Endothelial cell (in vitro differentiated cells): ENCODE data around the gene LRIG1. TPM values are rescaled to one million over a fixed set of nuclear protein-coding genes. Genes with fewer than 3 reads are reported as not detected.
A peak's percentile ranks its signal among the peaks of the same experiment; 100 is the strongest.

Experiments
- DNase-seq: peaks from one replicate; pipeline ENCODE4 v3.0.0; 2021; ENCODE audit warnings: low spot score
- H3K27ac Mint-ChIP-seq: one replicate; pipeline ENCODE4 v1.8.0; 2021; ENCODE audit warnings: mixed read lengths, inconsistent platforms; ENCODE audit not compliant: unreplicated experiment
- H3K27me3 Mint-ChIP-seq: one replicate; pipeline ENCODE4 v1.8.0; 2021; ENCODE audit warnings: mild to moderate bottlenecking, moderate library complexity, mixed read lengths, inconsistent platforms; ENCODE audit not compliant: unreplicated experiment
- H3K36me3 Mint-ChIP-seq: one replicate; pipeline ENCODE4 v1.8.0; 2021; ENCODE audit warnings: mild to moderate bottlenecking, low read depth, mixed read lengths, inconsistent platforms; ENCODE audit not compliant: unreplicated experiment
- H3K4me1 Mint-ChIP-seq: one replicate; pipeline ENCODE4 v1.8.0; 2021; ENCODE audit warnings: mild to moderate bottlenecking, mixed read lengths, inconsistent platforms; ENCODE audit not compliant: unreplicated experiment
- H3K4me3 Mint-ChIP-seq: one replicate; pipeline ENCODE4 v1.8.0; 2021; ENCODE audit warnings: mild to moderate bottlenecking, mixed read lengths, inconsistent platforms; ENCODE audit not compliant: unreplicated experiment
- H3K9me3 Mint-ChIP-seq: one replicate; pipeline ENCODE4 v1.8.0; 2021; ENCODE audit warnings: mixed read lengths, inconsistent platforms; ENCODE audit not compliant: unreplicated experiment
- total RNA-seq: library from RNA; stranded (reverse); fragmentation: NEBNext Ultra II Directional; extraction: Animal tissue kit (Norgen Biotek cat#: 25700); gene quantifications from one replicate; pipeline ENCODE4 v1.2.1, GENCODE V29; 2021; ENCODE audit not compliant: unreplicated experiment
- TF ChIP-seq, protein P1 (sequence below): fragments of 200-600 bp; sonication (generic); IDR thresholded peaks from one replicate; pipeline ENCODE4 v1.5.0; 2021; ENCODE audit warnings: antibody characterized with exemption; ENCODE audit not compliant: unreplicated experiment

The LRIG1 gene
- total RNA-seq, 1 donor from 2014 or later = 25.1 TPM

DNA sequence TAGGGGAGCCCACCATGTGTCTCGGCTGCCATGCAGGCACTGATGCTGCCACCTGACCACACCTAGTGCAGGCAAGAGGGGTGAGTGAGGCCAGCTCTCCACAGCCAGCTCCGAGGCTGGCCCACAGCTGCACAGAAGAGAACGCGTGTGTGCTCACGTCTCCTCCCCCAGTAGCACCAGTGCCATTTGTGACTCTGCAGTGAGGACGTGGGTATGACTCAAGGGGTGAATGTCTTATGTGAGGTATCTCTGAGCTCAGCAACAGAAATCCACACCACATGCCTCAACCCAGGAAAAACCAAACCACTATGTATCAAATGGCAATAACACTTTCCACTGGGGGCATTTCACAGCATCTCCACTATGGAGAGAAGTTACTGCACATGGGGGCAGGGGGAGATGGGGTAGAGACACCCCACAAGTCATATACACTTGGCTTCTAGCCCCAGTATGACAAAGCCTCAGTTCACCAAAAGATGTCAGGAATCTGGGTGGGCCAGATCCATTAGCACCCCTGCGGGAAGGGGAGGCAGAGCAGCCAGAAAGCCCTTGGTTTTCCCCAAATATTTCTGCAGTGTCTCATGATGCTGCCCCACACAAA is 87.6 kb downstream of the LRIG1 start:
- Mint-ChIP-seq H3K4me3 (no peak overlapping the region), H3K27ac (no peak overlapping the region), H3K4me1 (peaks cover 29% of the 10 kb centered on the region), H3K9me3 (no peaks in the 10 kb centered on the region), H3K27me3 (peaks cover 2% of the 10 kb centered on the region), H3K36me3 (peaks cover 35% of the 10 kb centered on the region)
- no peak for DNase-seq
- TF ChIP-seq, protein P1, sequence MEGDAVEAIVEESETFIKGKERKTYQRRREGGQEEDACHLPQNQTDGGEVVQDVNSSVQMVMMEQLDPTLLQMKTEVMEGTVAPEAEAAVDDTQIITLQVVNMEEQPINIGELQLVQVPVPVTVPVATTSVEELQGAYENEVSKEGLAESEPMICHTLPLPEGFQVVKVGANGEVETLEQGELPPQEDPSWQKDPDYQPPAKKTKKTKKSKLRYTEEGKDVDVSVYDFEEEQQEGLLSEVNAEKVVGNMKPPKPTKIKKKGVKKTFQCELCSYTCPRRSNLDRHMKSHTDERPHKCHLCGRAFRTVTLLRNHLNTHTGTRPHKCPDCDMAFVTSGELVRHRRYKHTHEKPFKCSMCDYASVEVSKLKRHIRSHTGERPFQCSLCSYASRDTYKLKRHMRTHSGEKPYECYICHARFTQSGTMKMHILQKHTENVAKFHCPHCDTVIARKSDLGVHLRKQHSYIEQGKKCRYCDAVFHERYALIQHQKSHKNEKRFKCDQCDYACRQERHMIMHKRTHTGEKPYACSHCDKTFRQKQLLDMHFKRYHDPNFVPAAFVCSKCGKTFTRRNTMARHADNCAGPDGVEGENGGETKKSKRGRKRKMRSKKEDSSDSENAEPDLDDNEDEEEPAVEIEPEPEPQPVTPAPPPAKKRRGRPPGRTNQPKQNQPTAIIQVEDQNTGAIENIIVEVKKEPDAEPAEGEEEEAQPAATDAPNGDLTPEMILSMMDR = no peak

DNA sequence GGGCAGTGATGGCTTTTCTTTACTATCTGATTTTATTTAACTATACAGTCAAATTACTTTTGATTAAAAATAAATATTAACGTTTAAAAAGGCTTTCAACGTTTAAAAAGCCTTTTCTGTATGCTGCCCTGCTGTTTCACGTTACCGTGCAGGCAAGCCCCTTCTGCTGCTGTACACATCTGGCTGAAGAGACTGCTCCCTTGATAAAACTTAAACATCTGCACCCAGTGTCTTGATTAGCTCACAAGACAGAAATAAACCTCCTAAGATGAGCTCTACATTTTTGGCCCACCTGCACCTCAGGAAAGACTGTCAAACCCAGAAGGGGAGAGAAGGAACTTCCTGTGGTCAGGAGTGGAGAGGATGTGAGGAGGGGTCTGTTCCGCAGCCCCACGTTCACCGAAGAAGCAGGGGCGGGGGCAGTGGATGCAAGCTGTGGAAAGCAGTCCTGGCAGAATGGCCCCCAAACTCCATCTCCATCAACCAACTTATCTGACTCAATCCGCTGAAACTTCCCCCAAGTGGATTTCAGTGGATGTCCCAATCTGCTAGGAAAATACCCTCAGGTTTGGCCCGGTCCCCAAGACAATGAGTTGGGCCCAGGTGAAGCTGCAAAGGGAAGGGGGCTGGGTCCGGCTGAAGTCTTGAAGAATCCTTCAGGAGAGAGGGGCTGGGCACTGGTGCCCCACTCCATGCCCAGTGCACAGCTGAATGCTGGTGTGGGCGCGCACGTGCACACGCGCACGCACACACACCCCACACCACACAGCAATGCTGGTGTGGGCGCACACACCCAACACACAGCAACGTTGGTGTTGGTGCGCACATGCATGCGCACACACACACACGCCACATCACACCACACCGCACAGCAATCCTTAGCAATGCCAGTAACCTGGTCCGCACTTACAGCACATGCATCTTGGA is 88.6 kb downstream of the LRIG1 start:
- Mint-ChIP-seq H3K4me3 (no peak overlapping the region), H3K36me3 (peaks cover 32% of the 10 kb centered on the region), H3K27me3 (peaks cover 2% of the 10 kb centered on the region), H3K27ac (no peak overlapping the region), H3K9me3 (no peaks in the 10 kb centered on the region), H3K4me1 (peaks cover 24% of the 10 kb centered on the region)
- DNase-seq = no peak
- TF ChIP-seq, protein P1 = no peak

DNA sequence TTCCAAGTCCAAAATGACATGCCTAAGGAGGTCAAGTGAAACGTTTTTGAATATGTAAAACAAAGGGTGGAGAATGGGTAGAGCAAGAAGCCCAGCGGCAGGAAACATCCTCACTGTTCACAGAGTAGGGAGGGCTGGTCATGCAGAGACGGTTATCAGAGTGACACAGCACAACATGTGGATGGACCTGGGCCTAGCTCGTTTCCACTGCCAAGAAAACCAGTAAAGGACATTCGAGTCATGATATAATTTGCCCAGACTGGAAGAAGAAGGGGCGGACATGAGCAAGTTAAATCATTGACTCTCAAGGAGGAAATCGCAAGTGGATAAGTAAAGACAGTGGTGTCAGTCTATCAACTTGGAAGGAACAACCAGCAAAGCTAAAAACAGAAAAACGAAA is 89.3 kb downstream of the LRIG1 start:
- H3K36me3 Mint-ChIP-seq = peaks cover 25% of the 10 kb centered on the region
- peak overlapping the region; percentile 3 for H3K27ac Mint-ChIP-seq
- no peaks in the 10 kb centered on the region for H3K9me3 Mint-ChIP-seq
- TF ChIP-seq, protein P1 = no peak
- H3K27me3 Mint-ChIP-seq = peaks cover 2% of the 10 kb centered on the region
- DNase-seq = no peak
- H3K4me3 Mint-ChIP-seq = no peak overlapping the region
- peaks cover 17% of the 10 kb centered on the region for H3K4me1 Mint-ChIP-seq

DNA sequence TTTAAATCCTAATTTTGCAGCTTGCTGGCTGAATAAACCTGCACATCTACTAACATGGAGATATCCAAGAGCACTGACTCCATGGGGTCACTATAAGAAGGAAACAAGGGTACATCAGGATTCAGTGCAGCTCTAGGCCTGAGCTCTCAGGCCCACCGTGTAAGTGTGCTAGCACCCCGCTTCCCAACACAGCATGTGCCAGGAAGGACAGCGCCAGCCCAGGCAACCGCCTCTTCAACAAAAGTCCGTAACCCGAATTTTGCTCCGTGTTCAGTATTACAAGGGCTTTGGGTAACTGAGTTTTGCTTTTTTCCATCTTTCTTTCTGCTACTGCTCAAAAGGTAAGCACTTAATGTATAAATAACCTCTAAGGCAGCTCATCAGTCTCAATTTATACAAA is 89.8 kb downstream of the LRIG1 start:
- DNase-seq = no peak
- Mint-ChIP-seq H3K4me1 (peaks cover 16% of the 10 kb centered on the region), H3K27ac (no peak overlapping the region), H3K27me3 (peaks cover 2% of the 10 kb centered on the region), H3K9me3 (no peaks in the 10 kb centered on the region), H3K36me3 (peaks cover 25% of the 10 kb centered on the region), H3K4me3 (no peak overlapping the region)
- TF ChIP-seq, protein P1 = no peak
